K562 (cell line): ENCODE data around the gene EWSR1. TPM values are rescaled to one million over a fixed set of nuclear protein-coding genes. Genes with fewer than 3 reads are reported as not detected.

ENCODE experiments used
- ATAC-seq: fragments of 200-7000 bp; cut with Tn5 transposase; 3 replicates; pipeline ENCODE4 v1.9.1; 2020; ENCODE audit warnings: moderate library complexity
- BruUV-seq: library from RNA; stranded (reverse); fragments of 400-500 nt; replicated peaks from 2 replicates; lab custom pipeline; 2021; lab: Mats Ljungman, UMichigan
- CTCF ChIA-PET: fragments of 300-600 bp; formaldehyde crosslinking; extraction: SDS; loops from one replicate; lab custom pipeline; 2021; ENCODE audit warnings: low intra/inter-chr PET ratio; lab: Yijun Ruan, JAX
- POLR2A ChIA-PET: fragments of 300-600, 350-650 bp; sonication (Branson Sonifier 250); formaldehyde crosslinking; extraction: SDS; loops from one replicate; lab custom pipeline; 2021; ENCODE audit warnings: antibody characterized with exemption, inconsistent platforms; lab: Yijun Ruan, JAX
- DNase-seq, 4 experiments: peaks; one replicate each; pipeline versions ENCODE4 v3.0.0 to v3.0.0-alpha.2; 2011 to 2018; ENCODE audit warnings: low spot score in 3 of 4, mixed read lengths in 3 of 4; ENCODE audit errors: extremely low read depth in 1 of 4
- FAIRE-seq: peaks from 2 replicates; lab custom pipeline; 2011; peaks lifted over from hg19 to GRCh38; lab: Jason Lieb, UNC
- H2AFZ ChIP-seq: 2 replicates; pipeline ENCODE4 v1.6.0; 2011; ENCODE audit warnings: low read depth, low read length, control low read depth, inconsistent platforms
- H3K27ac ChIP-seq: fragments of 200-600 bp; 3 replicates; pipeline ENCODE4 v1.8.0; 2011; ENCODE audit warnings: low read depth, mild to moderate bottlenecking, control low read depth, inconsistent platforms, low read length, moderate library complexity, mixed read lengths; ENCODE audit errors: extremely low read depth
- H3K27me3 ChIP-seq, 2 experiments: fragments of 300-600 bp in 1 of 2; 2 replicates in 1 of 2; 3 replicates in 1 of 2; pipeline versions ENCODE4 v1.6.0 to v1.8.0; 2011; ENCODE audit warnings: inconsistent platforms in 2 of 2, low read length in 2 of 2, mild to moderate bottlenecking in 1 of 2, mixed read lengths in 1 of 2, moderate library complexity in 1 of 2; ENCODE audit not compliant: control insufficient read depth in 2 of 2, insufficient read depth in 2 of 2
- H3K36me3 ChIP-seq: fragments of 300-600 bp; 3 replicates; pipeline ENCODE4 v1.8.0; 2011; ENCODE audit warnings: mild to moderate bottlenecking, low read length, inconsistent platforms; ENCODE audit not compliant: control insufficient read depth, insufficient read depth
- H3K4me1 ChIP-seq, 2 experiments: fragments of 200-600 bp in 1 of 2; replicated peaks in 1 of 2; 2 replicates in 1 of 2; 3 replicates in 1 of 2; pipeline versions ENCODE4 v1.5.1 to v1.8.0; 2011; ENCODE audit warnings: inconsistent platforms in 2 of 2, low read length in 2 of 2, mild to moderate bottlenecking in 1 of 2, mixed read lengths in 1 of 2, moderate library complexity in 1 of 2; ENCODE audit not compliant: control insufficient read depth in 2 of 2, insufficient read depth in 2 of 2
- H3K4me2 ChIP-seq: 2 replicates; pipeline ENCODE4 v1.6.1; 2011; ENCODE audit warnings: low read length, control low read depth, inconsistent platforms, mixed read lengths; ENCODE audit not compliant: insufficient read depth
- H3K4me3 ChIP-seq: fragments of 200-600 bp; sonication (generic), shearing (Covaris generic); 2 replicates; pipeline ENCODE4 v1.5.1; 2016; ENCODE audit warnings: control low read depth, inconsistent platforms
- H3K79me2 ChIP-seq: fragments of 200-600 bp; 3 replicates; pipeline ENCODE4 v1.8.0; 2011; ENCODE audit warnings: low read length, inconsistent platforms; ENCODE audit not compliant: control insufficient read depth, insufficient read depth
- H3K9ac ChIP-seq, 2 experiments: 2 replicates each; pipeline versions ENCODE4 v1.6.0 to v1.6.1; 2011; ENCODE audit warnings: low read depth in 2 of 2, low read length in 2 of 2, control low read depth in 1 of 2, inconsistent platforms in 1 of 2, mild to moderate bottlenecking in 1 of 2, mixed read lengths in 1 of 2; ENCODE audit not compliant: insufficient read depth in 1 of 2
- H3K9me1 ChIP-seq: one replicate; pipeline ENCODE4 v1.6.0; 2011; ENCODE audit warnings: inconsistent platforms, mild to moderate bottlenecking, low read length, moderate library complexity; ENCODE audit not compliant: control insufficient read depth, insufficient read depth
- H3K9me3 ChIP-seq: replicated peaks from 2 replicates; pipeline ENCODE4 v1.5.1; 2011; ENCODE audit warnings: low read depth, low read length, inconsistent platforms; ENCODE audit not compliant: control insufficient read depth, insufficient read depth
- H4K20me1 ChIP-seq: replicated peaks from 2 replicates; pipeline ENCODE4 v1.6.1; 2011; ENCODE audit warnings: low read length, inconsistent platforms, mixed read lengths; ENCODE audit not compliant: control insufficient read depth, insufficient read depth
- BCOR ChIP-seq: fragments of 450-650 bp; IDR thresholded peaks from 2 replicates; pipeline ENCODE4 v1.6.1; 2016
- BRD9 ChIP-seq: fragments of 450-650 bp; IDR thresholded peaks from 2 replicates; pipeline ENCODE4 v1.6.1; 2018; ENCODE audit warnings: low read depth; ENCODE audit not compliant: partially characterized antibody
- CBFB ChIP-seq: sonication (generic); formaldehyde crosslinking; IDR thresholded peaks from 2 replicates; pipeline ENCODE4 v1.4.0; 2020; ENCODE audit warnings: mild to moderate bottlenecking, missing genetic modification reagents
- NCOA4 ChIP-seq: fragments of 450-650 bp; IDR thresholded peaks from 2 replicates; pipeline ENCODE4 v1.6.1; 2018; ENCODE audit warnings: mild to moderate bottlenecking; ENCODE audit not compliant: partially characterized antibody
- PHF20 ChIP-seq: fragments of 450-650 bp; IDR thresholded peaks from 2 replicates; pipeline ENCODE4 v1.6.1; 2018; ENCODE audit not compliant: partially characterized antibody
- POLR2G ChIP-seq: fragments of 200-400 bp; formaldehyde crosslinking; IDR thresholded peaks from 2 replicates; pipeline ENCODE4 v1.6.1; 2017; ENCODE audit warnings: low read depth, mild to moderate bottlenecking, antibody characterized with exemption, low read length, moderate library complexity
- RBM25 ChIP-seq: fragments of 200-400 bp; formaldehyde crosslinking; IDR thresholded peaks from 2 replicates; pipeline ENCODE4 v1.6.1; 2018; ENCODE audit warnings: low read length, low read depth, moderate library complexity; ENCODE audit not compliant: severe bottlenecking
- ZBTB17 ChIP-seq: fragments of 450-650 bp; formaldehyde crosslinking; IDR thresholded peaks from 2 replicates; pipeline ENCODE4 v1.4.0; 2020; ENCODE audit warnings: mild to moderate bottlenecking
- ZFP36 ChIP-seq: fragments of 150-350 bp; IDR thresholded peaks from 2 replicates; pipeline ENCODE4 v1.6.1; 2018; ENCODE audit warnings: low read length, low read depth; ENCODE audit not compliant: partially characterized antibody
- WGBS: fragments of 100-300 bp; shearing (Covaris generic); methylation state at CpG from one replicate; pipeline ENCODE4 v1.1.6; 2016; ENCODE audit warnings: low coverage, mixed read lengths; ENCODE audit not compliant: insufficient coverage; ENCODE audit errors: missing lambda C conversion rate; 5-methylcytosine and 5-hydroxymethylcytosine counted together
- in situ Hi-C: fragments of 300-500 bp; cut with MboI; formaldehyde crosslinking; loops from 4 replicates; pipeline ENCODE4 v1.15.0; 2018; ENCODE audit warnings: inconsistent platforms, mixed read lengths
- intact Hi-C: fragments of 100-400 bp; cut with micrococcal nuclease; formaldehyde crosslinking; loops from 2 replicates; pipeline ENCODE4 v1.14.2; 2022
- polyA plus RNA-seq, 8 experiments: library from polyadenylated mRNA; depleted of rRNA in 4 of 8; stranded (reverse) in 5 of 8; unstranded in 3 of 8; fragments of >200 nt; fragmentation: Nextera tagmentation in 2 of 8; fragmentation: Illumina TruSeq in 1 of 8; extraction: Ambion mirVana in 2 of 8; extraction: Trizol in 1 of 8; gene quantifications; 2 replicates each; pipeline versions ENCODE4 v1.2.1 to v1.2.3, GENCODE V29; 2011 to 2014; ENCODE audit warnings: inconsistent platforms in 1 of 8, missing spikeins in 1 of 8
- total RNA-seq, 7 experiments: library from RNA; depleted of rRNA in 6 of 7; stranded (reverse); fragments of >200 nt in 6 of 7; fragmentation: Illumina TruSeq in 2 of 7; extraction: Trizol in 2 of 7; gene quantifications; 2 replicates each; pipeline versions ENCODE4 v1.2.1 to v1.2.3, GENCODE V29; 2011 to 2021; ENCODE audit warnings: low replicate concordance in 1 of 7
- TF ChIP-seq, protein P1 (sequence below): fragments of 250-450 bp; sonication (Bioruptor Pico); IDR thresholded peaks from 2 replicates; pipeline ENCODE4 v1.8.0; 2021; ENCODE audit warnings: moderate library complexity, mild to moderate bottlenecking, inconsistent platforms

Gene EWSR1
- total and polyA plus RNA-seq, 9 of the 15 experiments (the other 6 are each of a cell fraction or from before 2014, with no cell fraction given): 83.3 to 450 (median 239) TPM

- ATAC-seq: no peak
- POLR2A ChIA-PET: interaction anchor here (0.6 to 1.1 kb wide), 4 partner anchors 11 to 112 kb away, joined by 3 to 4 read pairs (median 4); partner anchors contain the start of gene EMID1
- Histone ChIP-seq H3K9ac (0 out of 4 replicates have a peak overlapping the region, but pooled peaks of 1 of the 2 experiments have one; percentile 17), H3K79me2 (no peaks in the 10 kb centered on the region), H3K4me1 (peaks cover 0 to 7% of the 10 kb centered on the region in 2 experiments; a peak in 2 of 5 replicates), H3K36me3 (no peaks in the 10 kb centered on the region), H3K9me1 (no peaks in the 10 kb centered on the region), H2AFZ (no peak overlapping the region), H3K9me3 (no peaks in the 10 kb centered on the region), H3K27me3 (no peaks in the 10 kb centered on the region), H3K4me3 (no peak overlapping the region), H4K20me1 (no peaks in the 10 kb centered on the region), H3K27ac (no peak overlapping the region), H3K4me2 (no peak overlapping the region)
- in situ Hi-C loops (no loop called here), intact Hi-C loops (no loop called here)
- WGBS: 71% methylated on average over 9 of the region's 11 CpGs
- peak in 1 of 4 experiments; percentile 3 for DNase-seq
- TF ChIP-seq CBFB (CRISPR knock-in tag) (no peak), BCOR (peak; percentile 60; the same call in 1 of the 2 replicates), NCOA4 (no peak), ZBTB17 (CRISPR knock-in tag) (no peak), ZFP36 (peak; percentile 79), PHF20 (no peak), BRD9 (no peak), POLR2G (peak; percentile 24; the same call in 1 of the 2 replicates), RBM25 (peak; percentile 72)
- TF ChIP-seq, protein P1, sequence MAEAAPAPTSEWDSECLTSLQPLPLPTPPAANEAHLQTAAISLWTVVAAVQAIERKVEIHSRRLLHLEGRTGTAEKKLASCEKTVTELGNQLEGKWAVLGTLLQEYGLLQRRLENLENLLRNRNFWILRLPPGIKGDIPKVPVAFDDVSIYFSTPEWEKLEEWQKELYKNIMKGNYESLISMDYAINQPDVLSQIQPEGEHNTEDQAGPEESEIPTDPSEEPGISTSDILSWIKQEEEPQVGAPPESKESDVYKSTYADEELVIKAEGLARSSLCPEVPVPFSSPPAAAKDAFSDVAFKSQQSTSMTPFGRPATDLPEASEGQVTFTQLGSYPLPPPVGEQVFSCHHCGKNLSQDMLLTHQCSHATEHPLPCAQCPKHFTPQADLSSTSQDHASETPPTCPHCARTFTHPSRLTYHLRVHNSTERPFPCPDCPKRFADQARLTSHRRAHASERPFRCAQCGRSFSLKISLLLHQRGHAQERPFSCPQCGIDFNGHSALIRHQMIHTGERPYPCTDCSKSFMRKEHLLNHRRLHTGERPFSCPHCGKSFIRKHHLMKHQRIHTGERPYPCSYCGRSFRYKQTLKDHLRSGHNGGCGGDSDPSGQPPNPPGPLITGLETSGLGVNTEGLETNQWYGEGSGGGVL: no peak
- CTCF ChIA-PET: no interaction called here
- no TSS peak for BruUV-seq
- FAIRE-seq: no peak
These were observed 49.2 kb upstream of the EWSR1 start for GRCh38 chr22:29218758-29219408.
